ENCODE data around the gene AOPEP. TPM values are rescaled to one million over a fixed set of nuclear protein-coding genes. Genes with fewer than 3 reads are reported as not detected.
A peak's percentile ranks its signal among the peaks of the same experiment; 100 is the strongest.

AOPEP gene
- total RNA-seq, 6 donors from 2014 or later, result 55.4 to 410 (median 111) TPM

DNA sequence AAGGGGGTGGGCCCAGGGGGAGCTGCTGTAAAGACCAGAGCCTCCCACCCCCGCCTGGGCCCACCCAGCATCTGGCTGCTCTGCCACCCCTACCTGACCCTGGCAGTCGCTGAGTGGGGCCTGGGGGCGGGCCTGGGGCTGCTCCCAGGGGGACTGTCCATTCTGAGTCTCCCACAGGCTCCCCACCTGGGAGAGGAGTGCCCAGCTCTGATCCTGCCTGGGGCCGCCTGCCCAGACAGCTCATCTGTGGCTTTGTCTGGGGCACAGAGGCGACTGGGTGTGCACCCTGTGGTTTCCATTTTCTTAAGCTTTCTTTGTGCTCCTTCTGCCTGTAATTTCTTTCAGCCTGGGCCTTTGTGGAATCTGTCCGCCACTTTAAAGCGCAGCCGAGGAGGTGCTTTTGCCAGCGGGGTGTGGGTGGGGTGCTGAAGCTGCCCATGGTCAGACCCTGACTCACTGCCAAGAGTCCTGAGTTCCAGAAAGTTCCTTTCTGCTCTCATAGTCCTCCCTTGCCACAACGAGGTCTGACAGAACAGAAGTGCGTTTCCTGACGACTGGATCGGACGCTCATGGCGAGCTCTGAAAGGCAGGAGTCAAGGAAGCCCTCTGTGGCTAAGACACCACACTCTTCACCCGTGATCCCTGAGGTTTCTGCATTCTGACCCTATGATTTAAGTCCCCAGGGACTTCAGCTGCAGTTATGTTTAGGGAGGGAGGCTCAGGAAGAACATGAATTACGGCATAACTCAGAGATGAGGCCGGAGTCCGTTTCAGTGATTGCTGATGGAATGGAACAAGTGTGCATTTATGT lies 366.0 kb downstream of the AOPEP start:
- TF ChIP-seq POLR2A (IDR thresholded peaks at IDR 0.05) (no peak), POLR2AphosphoS5 (IDR thresholded peaks at IDR 0.05) (no peak), EP300 (IDR thresholded peaks at IDR 0.05) (no peak)
- TF ChIP-seq, protein P1, sequence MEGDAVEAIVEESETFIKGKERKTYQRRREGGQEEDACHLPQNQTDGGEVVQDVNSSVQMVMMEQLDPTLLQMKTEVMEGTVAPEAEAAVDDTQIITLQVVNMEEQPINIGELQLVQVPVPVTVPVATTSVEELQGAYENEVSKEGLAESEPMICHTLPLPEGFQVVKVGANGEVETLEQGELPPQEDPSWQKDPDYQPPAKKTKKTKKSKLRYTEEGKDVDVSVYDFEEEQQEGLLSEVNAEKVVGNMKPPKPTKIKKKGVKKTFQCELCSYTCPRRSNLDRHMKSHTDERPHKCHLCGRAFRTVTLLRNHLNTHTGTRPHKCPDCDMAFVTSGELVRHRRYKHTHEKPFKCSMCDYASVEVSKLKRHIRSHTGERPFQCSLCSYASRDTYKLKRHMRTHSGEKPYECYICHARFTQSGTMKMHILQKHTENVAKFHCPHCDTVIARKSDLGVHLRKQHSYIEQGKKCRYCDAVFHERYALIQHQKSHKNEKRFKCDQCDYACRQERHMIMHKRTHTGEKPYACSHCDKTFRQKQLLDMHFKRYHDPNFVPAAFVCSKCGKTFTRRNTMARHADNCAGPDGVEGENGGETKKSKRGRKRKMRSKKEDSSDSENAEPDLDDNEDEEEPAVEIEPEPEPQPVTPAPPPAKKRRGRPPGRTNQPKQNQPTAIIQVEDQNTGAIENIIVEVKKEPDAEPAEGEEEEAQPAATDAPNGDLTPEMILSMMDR (IDR thresholded peaks at IDR 0.05), result no peak
- H3K27ac ChIP-seq, result peak overlapping the region; percentile 56 to 69 (median 66)
- H3K4me1 ChIP-seq, result peaks cover 43 to 79% (median 57%) of the 10 kb centered on the region in 4 donors
- DNase-seq (no peak), ATAC-seq (ENCODE audit: low FRiP score in 2 of 2) (peak in 1 of 2 donors; percentile 61)
- H3K4me3 ChIP-seq, result no peak overlapping the region
- WGBS, 2 donors, result 59 to 63% methylated on average over 16 of the region's 19 CpGs
- no peaks in the 10 kb centered on the region for H3K9me3 ChIP-seq
- H3K27me3 ChIP-seq, result no peaks in the 10 kb centered on the region
- peaks cover 0 to 6% (median 0%) of the 10 kb centered on the region in 4 donors for H3K36me3 ChIP-seq

GRCh38 chr9:95093586-95093985 lies 367.1 kb downstream of the AOPEP start:
- Histone ChIP-seq H3K27ac (peak overlapping the region in 1 of 4 donors; percentile 9), H3K9me3 (no peaks in the 10 kb centered on the region), H3K36me3 (peaks cover 0 to 3% (median 0%) of the 10 kb centered on the region in 4 donors), H3K4me3 (no peak overlapping the region), H3K4me1 (peaks cover 43 to 71% (median 55%) of the 10 kb centered on the region in 4 donors), H3K27me3 (no peaks in the 10 kb centered on the region)
- TF ChIP-seq EP300 (IDR thresholded peaks at IDR 0.05) (no peak), POLR2A (IDR thresholded peaks at IDR 0.05) (no peak), POLR2AphosphoS5 (IDR thresholded peaks at IDR 0.05) (no peak)
- TF ChIP-seq, protein P1 (IDR thresholded peaks at IDR 0.05), result no peak
- DNase-seq (no peak), ATAC-seq (ENCODE audit: low FRiP score in 2 of 2) (no peak)
- 85 to 87% methylated on average over 16 of the region's 16 CpGs for WGBS, 2 donors

DNA sequence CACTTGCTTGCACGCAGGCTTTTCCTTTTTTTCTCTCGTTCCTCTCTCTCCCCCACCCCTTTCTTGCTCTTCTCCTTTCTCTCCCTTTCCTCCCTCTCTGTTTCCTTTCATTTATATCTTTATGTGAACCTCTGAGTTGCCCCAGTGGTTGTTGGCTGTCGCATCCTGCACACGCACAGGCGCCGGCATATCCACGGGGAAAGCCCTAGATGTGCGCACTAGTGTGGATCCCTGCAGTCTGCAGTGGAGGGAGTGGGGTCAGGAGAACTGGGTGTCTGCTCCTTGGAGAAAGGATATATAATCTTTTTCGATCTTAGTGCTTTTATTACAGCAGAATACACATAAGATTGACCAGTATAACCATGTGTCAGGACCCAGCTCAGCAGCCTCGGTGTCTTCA lies 367.5 kb downstream of the AOPEP start:
- H3K4me1 ChIP-seq, result peaks cover 43 to 71% (median 54%) of the 10 kb centered on the region in 4 donors

DNA sequence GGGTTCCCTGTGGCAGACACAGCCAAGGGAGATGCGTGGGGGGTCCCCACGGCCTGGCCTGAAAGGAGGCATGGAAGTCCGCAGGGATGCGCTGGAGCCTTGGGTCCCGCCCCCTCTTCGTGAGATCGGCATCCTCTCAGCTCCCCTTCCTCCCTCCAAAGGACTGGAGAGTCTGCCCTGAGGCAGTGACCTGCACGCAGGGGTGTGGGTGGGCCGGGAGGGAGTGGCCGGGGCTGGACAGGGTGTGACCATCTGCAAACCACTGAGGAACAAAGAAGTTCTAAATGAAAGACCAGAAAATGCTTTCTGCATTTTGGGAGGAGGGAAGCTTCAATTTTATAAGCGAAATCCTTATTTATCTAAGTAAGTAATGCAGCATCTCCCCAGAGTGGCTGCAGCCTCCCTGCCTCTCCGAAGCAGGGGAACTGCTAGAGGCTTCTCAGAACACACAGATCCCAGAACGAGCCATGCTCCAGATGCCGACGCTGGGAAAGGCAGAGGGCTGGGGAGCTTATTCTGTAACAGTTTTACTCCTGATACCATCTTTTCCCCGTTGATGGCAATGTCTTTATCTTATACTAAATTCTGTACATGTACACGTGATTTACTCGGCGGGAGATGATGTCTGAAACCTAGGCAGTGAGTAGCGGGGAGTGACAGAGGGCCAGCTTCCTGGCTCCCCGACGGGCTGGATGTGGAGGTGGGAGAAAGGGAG lies 369.3 kb downstream of the AOPEP start:
- 82 to 84% methylated on average over 22 of the region's 22 CpGs for WGBS, 2 donors
- DNase-seq, result no peak
- Histone ChIP-seq H3K36me3 (peaks cover 0 to 3% (median 0%) of the 10 kb centered on the region in 4 donors), H3K4me3 (no peak overlapping the region), H3K4me1 (peaks cover 30 to 55% (median 47%) of the 10 kb centered on the region in 4 donors), H3K27ac (peak overlapping the region in 3 of 4 donors; percentile 27 to 66 (median 28)), H3K27me3 (no peaks in the 10 kb centered on the region), H3K9me3 (no peaks in the 10 kb centered on the region)
- no peak for ATAC-seq (ENCODE audit: low FRiP score in 2 of 2)
- no peak for TF ChIP-seq EP300 (IDR thresholded peaks at IDR 0.05)
- no peak for TF ChIP-seq POLR2AphosphoS5 (IDR thresholded peaks at IDR 0.05)
- no peak for TF ChIP-seq POLR2A (IDR thresholded peaks at IDR 0.05)
- TF ChIP-seq, protein P1 (IDR thresholded peaks at IDR 0.05), result no peak

More for the DNA sequence above, 367.5 kb downstream of the AOPEP start:
- H3K36me3 ChIP-seq, result peaks cover 0 to 3% (median 0%) of the 10 kb centered on the region in 4 donors
- H3K27me3 ChIP-seq, result no peaks in the 10 kb centered on the region
- no peak overlapping the region for H3K4me3 ChIP-seq
- ATAC-seq (ENCODE audit: low FRiP score in 2 of 2) (no peak), DNase-seq (no peak)
- no peaks in the 10 kb centered on the region for H3K9me3 ChIP-seq
- TF ChIP-seq POLR2AphosphoS5 (IDR thresholded peaks at IDR 0.05), result no peak
- no peak for TF ChIP-seq POLR2A (IDR thresholded peaks at IDR 0.05)
- TF ChIP-seq EP300 (IDR thresholded peaks at IDR 0.05), result no peak
- TF ChIP-seq, protein P1 (IDR thresholded peaks at IDR 0.05), result no peak
- WGBS, 2 donors, result 83 to 85% methylated on average over 10 of the region's 10 CpGs
- H3K27ac ChIP-seq, result no peak overlapping the region

All from upper lobe of left lung (tissue), 6 donors.